Activated naive CD4-positive, alpha-beta T cell treated with anti-CD3 and anti-CD28 coated beads, Interleukin-2, amount 50 U/mL, for 16 hours (primary cell): ENCODE data around the gene EPB41L2.
"Not testable (repeated sequence)": the region's sequence is repeated elsewhere in the genome, so short reads cannot be mapped to it uniquely, and the experiment has no call there.

Experiments used
- DNase-seq: peaks from one replicate; pipeline ENCODE4 v3.0.0-alpha.2; 2020

The EPB41L2 gene

DNA sequence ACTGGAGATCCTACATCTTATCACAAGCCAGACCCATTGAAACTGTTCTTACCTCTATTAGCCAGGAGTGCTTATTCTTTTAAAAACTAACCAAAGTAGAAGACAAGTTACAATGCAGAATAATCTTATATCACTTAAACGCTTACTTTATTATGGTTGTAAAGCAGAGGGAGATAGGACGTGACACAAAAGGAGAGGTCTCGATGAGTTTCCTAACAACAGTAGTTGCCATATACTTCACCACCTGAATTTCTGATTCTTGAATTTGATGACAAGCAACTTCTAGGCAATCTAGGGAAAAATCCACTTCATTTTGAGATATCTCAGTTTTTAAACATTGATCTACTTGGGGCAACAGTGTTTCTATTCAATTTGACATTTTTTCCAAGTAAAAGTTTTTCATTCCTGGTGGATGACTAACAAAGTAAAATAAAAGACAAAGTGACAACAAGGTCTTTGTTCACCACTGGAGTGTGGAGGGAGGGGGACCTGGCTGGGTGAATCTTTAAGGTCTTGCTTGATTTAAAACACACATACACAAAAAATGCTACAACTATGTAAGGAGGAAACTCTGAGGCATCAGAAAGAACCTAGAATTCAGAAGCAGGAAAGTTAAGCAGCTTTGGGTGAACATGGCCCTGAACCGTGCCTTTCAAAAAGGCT lies 125.0 kb downstream of the EPB41L2 start:
- no peak for DNase-seq

DNA sequence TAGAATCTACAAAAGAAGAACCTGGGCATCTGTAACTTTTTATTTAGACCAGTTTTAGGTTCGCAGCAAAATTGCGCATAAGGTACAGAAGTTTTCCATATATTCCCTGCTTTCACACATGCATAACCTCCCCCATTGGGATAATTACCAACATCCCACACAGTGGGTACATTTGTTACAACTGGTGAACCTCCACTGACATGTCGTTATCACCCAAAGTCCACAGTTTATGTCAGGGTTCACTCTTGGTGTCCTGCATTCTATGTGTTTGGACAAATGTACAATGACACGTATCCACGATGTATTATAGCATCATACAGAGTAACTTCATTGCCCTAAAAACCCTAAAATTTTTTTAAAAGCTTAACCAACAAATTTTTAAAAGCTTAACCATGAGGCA lies 126.1 kb downstream of the EPB41L2 start:
- no peak for DNase-seq

DNA sequence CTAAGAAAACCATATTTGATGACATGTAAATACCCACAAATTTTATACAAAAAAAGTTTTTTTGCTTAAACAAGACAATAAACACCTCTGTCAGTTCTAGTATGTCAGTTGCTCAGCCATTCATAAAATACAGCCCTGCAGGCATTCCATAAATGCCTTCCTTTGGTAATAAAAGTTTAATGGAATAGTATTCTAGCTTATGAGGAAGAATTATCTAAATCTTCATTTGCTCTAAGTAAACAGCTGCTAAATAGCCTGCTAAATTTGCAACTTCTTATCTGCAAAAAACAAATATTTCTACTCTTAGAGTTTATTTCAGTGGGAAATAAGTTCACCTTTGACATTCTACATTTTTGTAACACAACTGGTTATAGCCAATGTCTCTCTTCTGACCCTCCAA lies 127.1 kb downstream of the EPB41L2 start:
- DNase-seq: no peak

DNA sequence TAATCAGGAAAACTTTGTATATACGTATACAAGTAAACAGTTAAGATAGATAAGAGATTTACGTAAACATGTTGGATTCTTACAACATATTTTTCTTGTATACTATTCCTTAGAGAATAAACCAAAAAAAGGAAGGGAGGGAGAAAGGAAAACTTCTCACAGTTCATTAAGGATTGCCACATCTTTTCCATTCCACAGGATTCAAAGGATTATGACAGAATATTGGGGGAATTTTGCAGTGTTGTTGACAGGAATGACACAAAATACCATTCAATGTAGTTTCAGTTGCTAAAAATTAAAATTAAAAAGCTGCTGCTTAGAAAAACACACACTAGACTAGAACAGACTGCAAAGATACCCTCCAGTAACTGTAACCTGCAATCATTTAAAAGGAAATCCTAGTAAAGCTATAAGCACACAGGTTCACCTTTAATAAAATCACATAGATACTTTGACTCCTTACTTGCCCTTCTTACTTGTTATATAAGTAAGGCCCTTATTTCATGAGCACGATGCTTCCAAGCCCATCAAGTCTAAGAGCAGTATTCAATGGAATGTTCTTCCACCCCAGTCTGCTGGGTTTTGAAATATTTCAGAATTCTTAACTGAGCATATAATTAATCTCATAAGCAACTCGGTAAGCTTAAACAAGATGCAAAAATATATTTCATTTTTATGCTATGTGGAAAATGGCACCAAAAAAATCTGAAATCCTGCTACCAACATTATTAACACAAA lies 128.0 kb downstream of the EPB41L2 start:
- no peak for DNase-seq

DNA sequence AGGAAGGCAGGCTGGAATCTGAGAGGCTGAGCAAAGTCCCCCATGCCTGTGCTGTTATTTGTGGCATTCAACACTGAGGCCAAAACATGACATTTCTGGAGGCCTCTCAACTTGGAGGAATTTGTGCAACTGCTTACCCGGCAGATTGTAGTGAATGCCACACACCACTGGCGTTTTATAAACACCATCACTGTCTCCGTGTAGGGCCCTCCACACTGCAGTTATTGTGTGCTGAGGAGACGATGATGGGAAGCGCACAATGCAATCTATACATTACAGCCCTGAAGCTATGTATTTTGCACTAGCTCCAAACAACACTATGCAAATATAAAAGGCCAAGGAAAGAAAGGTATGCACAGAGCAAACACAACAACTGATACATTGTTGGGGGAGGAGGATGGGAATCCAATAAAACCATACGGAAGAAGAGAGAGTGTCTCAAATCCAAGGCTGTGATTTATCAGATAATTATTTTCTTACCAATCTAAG lies 129.3 kb downstream of the EPB41L2 start:
- DNase-seq: no peak

DNA sequence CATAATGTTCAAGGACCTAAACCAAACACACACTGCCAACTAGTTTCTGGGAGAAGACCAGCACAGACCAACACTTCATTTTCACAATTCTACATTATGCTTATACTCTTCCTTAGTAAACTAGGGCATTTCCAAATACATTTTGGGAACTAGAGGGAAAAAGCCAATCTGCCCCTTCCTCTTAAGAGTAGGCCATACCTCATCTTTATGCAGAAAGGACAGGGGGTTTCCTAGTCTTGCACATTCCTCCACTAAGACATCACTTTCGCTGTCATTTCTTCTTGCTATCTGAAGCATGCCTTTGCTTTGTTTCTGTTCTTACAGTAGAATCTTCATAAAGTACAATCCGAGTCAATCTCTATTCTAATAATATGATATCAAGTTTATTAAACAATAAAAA lies 130.1 kb downstream of the EPB41L2 start:
- no peak for DNase-seq

DNA sequence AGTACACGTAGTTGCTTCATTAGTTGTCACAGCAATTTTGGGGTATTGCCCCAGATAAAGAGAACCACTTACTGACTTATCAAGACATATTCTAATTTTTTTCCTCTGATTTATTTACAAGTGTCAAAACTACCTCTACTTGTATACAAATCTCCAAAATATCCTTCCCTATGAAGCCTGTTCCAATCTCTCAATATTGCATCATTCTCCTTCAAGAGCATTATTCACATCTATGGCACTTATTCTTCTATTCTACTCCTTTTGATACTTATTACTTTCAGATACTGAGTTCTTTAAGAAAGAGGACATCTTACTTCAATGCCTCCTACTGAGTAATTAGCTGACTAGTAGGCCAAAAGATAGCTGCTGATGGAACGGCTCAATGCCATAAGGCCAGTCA lies 130.6 kb downstream of the EPB41L2 start:
- DNase-seq: no peak

DNA sequence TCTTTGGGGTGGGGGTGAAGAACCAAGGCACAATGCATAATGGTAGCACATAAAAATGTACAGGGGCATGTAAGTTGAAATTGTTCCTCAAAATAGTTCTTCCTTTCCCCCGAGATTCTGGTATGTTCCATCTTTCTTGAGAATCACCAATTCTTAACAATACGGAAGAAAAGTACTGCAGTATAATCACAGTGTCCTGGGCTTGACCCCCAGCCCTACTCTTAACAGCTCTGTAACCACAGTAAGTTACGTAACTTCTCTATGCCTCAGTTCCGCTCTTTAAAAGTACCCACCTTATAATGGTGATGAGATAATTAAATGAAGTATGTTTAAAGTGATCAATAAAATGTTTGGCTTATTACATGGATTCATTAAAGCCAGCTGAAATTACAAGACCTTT lies 131.4 kb downstream of the EPB41L2 start:
- DNase-seq: no peak

DNA sequence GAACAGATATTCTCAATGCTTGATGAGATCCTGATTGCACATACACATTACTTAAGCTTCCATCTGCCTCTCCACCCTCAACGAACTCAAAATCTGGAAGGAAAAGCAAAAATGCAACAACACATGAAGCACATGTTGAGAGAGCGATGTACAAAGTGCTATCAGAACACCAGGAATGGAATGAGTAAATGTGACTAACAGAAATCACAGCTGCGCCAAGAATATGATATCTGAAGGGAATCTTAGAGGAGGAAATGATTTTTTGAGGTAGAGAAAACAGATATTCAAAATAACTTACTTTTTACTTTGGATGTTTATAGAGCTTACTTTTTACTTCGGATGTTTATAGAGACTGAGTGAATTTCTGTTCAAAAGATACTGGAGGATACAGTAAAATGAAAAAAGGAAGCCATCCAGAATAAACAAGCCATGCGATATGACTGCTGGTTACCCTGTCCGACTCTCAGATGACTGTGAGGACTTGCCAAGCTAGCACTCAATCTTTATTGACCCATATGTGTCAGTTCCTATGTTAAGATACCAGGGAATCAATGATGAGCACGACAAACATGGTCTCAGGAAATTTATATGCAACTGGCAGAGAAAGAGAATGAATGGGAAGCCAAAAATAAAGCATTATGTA lies 133.9 kb downstream of the EPB41L2 start:
- DNase-seq: no peak

DNA sequence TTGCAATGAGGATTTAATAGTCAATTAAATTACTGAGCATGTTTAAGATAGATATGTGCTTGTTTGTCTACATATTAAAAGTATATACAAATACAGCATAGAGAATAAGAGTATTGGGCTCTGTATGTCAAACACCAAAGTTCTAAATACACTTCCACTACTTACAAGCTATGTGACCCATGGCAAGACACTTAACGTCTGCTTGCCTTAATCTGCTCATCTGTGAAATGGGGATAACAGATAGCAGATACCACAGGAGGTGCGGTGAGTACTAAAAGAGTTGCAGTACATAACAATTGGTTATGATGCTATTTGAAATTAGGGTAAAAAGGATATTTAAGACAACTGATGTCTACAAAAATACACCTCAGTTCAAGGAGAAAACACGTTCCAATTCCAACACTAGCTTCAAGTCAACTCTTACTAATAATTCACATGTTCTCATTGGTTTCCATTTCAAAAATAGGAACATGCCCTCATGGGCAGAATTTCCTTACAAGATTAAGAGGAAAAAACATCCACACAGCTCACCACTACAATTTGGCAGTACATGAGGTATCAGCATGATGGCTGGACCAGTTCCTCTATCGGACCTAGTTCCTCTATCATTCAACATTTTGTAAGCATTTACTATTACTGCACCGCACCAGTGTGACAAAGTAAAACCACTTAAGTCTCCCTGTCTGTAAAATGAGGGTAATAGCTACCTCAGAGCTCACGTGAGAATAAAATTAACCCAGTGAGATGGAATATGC lies 134.7 kb downstream of the EPB41L2 start:
- DNase-seq: no peak

DNA sequence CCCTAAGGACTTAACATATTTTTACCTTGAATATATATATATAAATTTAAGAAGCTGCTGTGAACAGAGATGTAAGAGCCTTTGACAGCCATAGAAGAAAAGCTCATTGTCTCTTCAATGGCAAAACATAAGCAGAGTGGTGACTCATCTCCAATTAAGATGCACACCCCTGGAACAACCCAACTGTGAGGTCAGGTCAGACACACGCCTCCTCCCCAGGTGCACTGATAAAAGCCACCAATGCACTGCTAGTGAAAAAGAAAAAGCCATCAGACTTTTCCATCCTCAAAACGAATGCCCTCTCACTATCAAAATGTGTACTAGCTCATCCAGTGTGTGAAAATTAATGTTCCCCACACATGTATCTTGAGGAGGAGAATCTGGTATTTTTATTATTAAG lies 135.7 kb downstream of the EPB41L2 start:
- DNase-seq: no peak

DNA sequence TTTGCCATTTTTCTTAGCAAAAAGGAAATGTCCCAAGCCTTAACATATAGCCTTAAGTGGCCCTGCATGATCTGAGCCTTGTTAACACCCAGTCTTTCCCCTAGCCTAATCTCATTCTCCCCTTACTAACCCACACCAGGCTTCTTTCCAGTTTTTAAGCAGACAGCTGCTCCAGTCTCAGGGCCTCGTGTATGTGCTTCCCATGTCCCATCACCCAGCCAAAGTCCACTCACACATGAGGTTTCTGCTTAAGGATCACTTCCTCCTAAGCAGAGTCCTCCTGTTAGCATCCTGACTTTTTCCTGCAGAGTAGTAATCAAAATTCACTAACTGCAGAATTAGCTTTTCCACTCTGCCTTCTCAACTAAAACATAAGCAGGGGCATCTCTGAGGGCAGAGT lies 139.7 kb downstream of the EPB41L2 start:
- DNase-seq: no peak

DNA sequence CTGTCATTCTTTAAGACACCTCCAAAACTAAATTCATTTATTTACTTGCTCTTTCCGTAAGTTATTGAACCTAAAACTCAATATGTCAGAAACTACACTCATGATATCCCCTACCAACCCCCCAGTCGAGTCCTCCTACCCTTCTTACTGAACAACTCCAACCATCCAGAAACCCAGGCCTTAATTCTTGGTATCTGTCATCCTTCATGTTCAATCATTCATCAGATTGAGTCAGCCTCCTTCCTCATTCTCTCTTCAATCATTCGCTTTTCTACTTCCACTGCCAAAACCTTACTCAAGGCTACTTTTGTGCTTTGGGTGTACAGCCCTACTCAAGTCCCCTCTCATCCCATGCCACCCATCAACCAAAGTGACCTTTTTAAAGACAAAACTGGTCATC lies 140.1 kb downstream of the EPB41L2 start:
- no peak for DNase-seq

DNA sequence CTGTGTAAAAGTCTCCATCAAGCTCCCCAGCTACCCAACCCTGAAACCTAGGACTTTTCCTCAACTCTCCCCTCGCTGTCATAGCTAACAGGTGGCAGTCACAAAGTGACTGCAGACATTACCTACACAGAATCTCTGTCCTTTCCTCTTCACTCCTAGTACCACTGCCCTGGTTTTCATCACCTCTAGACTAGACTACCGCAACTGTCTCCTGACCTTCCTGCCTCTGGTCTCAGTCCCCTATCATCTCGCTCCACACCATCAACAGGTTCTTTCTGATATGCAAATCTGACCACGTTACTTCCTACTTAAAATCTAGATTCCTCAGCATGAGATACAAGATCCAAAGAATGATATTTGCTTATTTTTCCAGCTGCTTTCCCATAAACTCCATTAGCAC lies 142.1 kb downstream of the EPB41L2 start:
- DNase-seq: no peak

DNA sequence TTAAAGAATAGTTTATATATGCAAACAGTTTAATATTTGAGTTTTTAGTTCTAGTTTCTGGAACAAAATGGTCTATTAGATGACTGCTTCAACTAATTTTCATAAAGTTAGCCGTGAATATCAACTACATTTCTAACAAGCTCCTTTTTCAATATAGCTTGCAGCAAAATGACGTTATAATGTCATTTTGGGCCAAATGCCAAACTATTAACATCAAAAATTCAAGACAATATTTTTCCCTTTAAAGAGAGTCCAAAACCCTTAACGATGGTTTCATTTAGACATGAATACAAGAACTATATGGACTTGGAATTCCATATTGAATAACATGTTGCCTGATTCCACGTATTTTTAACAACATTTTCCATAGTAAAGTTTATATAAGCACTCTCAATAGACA lies 144.9 kb downstream of the EPB41L2 start:
- no peak for DNase-seq

DNA sequence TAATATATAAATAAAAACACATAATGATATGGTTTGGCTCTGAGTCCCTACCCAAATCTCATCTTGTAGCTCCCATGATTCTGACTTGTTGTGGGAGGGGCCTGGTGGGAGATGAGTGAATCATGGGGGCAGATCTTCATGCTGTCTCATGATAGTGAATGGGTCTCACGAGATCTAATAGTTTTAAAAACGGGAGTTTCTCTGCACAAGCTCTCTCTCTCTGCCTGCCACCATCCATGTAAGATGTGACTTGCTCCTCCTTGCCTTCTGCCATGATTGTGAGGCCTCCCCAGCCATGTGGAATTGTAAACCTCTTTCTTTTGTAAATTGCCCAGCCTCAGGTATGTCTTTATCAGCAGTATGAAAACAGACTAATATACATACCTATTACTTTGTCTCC lies 147.4 kb downstream of the EPB41L2 start:
- DNase-seq: not testable (repeated sequence)

DNA sequence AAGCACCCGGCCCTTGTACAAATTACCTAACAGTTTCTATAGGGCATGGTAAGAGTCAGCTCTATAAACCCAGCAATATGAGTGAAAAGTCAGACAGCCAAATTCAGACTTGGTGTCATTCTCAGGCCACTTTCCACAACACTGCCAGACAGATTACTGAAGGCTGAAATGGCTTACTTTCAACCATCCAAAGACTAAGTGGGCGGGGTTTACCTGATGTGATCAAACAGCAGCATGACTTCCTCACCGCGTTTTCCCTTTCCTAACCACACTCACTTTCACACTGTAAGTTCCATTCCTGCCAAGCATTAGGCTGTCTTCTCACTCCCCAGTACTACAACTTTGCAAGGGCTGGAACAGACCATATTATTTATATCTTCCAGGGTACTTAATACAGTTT lies 149.9 kb downstream of the EPB41L2 start:
- no peak for DNase-seq

DNA sequence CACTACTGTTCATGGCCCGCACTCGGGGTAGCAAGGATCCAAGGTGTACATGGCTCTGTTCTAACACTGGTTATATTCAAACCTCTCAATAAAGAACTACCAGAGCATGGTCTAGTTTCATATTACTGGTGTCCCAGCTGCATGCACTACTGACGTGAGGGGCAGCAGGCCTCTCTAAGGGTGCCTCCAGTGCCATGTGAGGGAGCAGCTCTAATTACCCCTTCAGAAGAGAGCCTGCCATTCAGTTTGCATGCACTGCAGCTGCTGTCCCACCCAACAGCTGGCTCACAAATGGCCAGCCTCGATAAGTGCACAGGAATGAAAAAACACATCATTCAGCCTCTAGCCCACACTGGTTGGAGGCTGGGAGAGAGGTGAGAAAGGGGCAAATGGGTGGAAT lies 150.6 kb downstream of the EPB41L2 start:
- no peak for DNase-seq

DNA sequence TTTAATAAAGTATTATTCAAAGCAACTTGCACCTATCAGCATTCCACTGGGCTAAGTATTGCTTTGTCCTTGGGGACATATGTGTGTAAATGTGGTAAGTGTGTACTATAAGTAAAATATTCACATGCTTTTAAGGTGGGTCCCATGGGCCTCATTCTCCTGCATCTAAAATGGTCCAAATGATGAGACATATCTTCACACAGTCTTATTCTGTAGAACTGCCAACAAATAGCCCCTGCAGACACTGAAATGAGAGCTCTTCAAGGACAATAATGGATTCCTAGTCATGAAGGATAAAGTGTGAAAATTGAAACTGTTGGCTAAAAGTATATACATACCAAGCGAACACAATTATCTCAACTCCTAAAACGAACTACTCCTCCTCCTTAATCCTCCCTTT lies 154.1 kb downstream of the EPB41L2 start:
- no peak for DNase-seq

DNA sequence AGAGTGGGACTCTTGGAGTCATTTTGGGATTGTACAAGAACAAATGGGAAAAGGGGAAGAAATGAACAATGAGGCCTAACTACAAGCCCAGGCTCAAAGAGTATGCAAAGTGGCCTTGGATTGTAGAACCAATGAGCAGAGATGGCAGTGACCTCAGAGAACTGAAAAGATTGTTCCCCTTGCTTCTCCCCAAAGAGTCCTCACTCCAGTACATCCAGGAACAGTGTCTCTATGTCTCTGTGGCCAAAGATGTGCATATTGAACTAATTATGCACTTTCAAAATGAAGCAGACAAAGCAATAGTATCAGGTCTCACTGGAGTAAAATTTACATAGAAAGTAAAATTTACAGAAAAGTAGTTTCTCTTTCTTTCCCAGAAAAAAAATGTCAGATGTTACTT lies 154.9 kb downstream of the EPB41L2 start:
- DNase-seq: no peak

DNA sequence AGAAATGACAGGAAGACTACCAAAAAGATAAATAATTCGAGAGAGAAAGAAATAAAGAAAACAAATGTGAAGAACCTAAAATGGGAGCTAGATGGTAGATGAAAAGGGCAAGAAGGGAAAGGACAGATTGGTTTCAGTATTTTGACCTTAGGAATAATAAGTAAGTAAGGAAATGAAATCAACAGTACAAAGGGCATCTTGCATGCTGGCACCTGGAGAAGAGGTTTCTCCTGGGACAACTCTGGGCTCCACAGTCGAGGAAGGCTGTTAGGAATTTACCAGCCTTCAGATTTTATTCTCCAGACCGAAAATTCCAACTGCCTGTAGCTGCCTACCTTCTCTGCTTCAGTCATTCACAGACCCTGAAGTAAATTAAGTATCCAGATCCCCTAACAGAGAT lies 155.4 kb downstream of the EPB41L2 start:
- no peak for DNase-seq

DNA sequence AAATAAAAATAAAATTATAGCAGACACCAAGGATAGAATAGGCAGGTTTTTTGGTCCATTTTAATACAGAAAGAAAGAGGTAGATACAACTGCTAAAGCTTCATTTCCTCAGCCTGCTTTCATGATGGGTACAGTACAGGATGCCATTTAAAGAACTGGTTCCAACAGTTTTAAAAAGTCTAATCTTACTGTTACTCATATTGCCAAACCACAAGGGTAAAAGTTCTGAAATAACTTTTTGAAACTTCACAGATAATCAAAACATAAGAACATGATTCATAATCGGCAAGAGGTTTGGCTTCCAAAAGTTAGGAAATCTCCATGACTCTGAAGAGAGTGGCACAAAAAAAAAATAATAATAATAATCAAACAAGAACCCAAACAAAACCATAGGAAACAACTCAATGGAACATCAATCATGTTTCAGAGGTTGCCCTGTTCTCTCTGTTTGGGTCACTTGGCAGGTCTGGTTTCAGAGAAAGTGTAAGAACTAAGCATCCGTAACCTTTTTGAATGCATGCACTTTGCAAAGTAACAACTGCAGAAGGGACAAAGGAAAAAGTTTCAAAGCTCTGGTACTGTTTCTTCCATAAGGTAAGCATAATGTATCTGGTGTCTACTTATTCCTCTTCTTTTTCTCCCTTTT lies 156.2 kb downstream of the EPB41L2 start:
- DNase-seq: no peak

DNA sequence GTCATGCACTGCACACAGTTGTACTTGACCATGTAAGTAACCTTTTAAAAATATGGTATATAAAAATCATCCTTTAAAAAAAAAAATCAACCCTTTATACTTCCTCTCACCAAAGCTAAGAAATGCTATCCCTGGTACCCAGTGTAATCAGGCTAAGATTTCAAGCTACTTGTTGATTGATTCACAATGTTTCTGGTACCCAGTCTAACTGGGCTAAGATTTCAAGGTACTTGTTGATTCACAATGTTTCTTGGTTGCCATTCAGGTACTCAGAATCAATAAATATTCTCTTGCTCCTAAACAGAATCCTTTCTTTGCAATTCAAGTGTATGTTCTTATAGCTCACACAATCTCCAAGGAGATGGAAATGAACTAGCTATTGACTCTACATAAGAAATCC lies 159.4 kb downstream of the EPB41L2 start:
- no peak for DNase-seq
